Measurements from ENCODE around the gene IZUMO1R. TPM values are rescaled to one million over a fixed set of nuclear protein-coding genes. Genes with fewer than 3 reads are reported as not detected.

The IZUMO1R gene
- total and polyA plus RNA-seq, 2 of the 4 experiments (the other 2 are of a cell fraction), result not detected

DNA sequence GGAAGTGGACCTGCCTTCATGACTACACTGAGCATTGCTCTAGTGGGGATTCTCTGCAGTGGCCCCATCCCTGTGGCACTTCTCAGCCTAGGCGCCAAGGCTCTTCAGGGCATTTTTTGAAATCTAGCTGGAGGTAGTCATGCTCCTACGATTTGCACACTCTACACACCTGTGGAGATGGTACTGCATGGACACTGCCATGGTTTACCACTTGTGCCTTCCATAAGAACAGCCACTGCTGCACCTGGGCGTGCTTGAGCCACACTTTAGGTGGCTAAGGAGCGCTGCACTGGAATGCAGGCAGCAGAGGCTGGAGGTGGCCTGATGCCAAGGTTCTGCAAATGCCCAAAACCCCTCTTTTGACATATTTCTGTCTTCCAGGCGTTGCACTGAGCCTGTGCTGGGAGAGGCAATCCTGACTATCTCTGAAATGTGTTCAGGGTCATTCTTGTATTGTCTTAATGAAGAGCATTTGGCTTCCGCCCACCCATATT is 24.3 kb downstream of the IZUMO1R start:
- no peaks in the 10 kb centered on the region for H3K9me3 ChIP-seq (ENCODE audit: control insufficient read depth, insufficient read depth, low read length)
- H2BK5ac ChIP-seq (ENCODE audit: low read depth, low read length, poor library complexity, severe bottlenecking), result no peak overlapping the region
- in situ Hi-C loops (cut with MboI; ENCODE audit: low sequenced_read_pairs) (no loop called here), dilution Hi-C loops (cut with HindIII; ENCODE audit: low sequenced_read_pairs, unreplicated experiment) (no loop called here), intact Hi-C loops (cut with micrococcal nuclease) (loop anchor here (10.0 kb wide), 1 partner anchor 166 kb away; the partner anchor contains the start of genes ANKRD49 and MRE11)
- no peaks in the 10 kb centered on the region for H3K36me3 ChIP-seq (ENCODE audit: control insufficient read depth, insufficient read depth, low read length)
- H3K4me2 ChIP-seq (ENCODE audit: low read depth, low read length), result no peak overlapping the region
- H2AFZ ChIP-seq (replicated peaks; ENCODE audit: low read length, poor library complexity), result no peak overlapping the region
- DNase-seq (no peak), ATAC-seq (ENCODE audit: low read depth) (no peak)
- TF ChIP-seq MAZ (IDR thresholded peaks at IDR 0.05; ENCODE audit: borderline replicate concordance, low read depth, low read length) (no peak), RAD21 (IDR thresholded peaks at IDR 0.05; ENCODE audit: low read length) (no peak), BHLHE40 (IDR thresholded peaks at IDR 0.05; ENCODE audit: low read depth, low read length) (no peak), CEBPB (IDR thresholded peaks at IDR 0.05; ENCODE audit: low read depth, low read length) (no peak), POLR2A (IDR thresholded peaks at IDR 0.05; ENCODE audit: low read depth, low read length) (no peak), MAFK (IDR thresholded peaks at IDR 0.05; ENCODE audit: low read depth, low read length) (no peak)
- TF ChIP-seq, protein P1, sequence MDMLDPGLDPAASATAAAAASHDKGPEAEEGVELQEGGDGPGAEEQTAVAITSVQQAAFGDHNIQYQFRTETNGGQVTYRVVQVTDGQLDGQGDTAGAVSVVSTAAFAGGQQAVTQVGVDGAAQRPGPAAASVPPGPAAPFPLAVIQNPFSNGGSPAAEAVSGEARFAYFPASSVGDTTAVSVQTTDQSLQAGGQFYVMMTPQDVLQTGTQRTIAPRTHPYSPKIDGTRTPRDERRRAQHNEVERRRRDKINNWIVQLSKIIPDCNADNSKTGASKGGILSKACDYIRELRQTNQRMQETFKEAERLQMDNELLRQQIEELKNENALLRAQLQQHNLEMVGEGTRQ (IDR thresholded peaks at IDR 0.05; ENCODE audit: low read depth, low read length), result no peak
- TF ChIP-seq, protein P2, sequence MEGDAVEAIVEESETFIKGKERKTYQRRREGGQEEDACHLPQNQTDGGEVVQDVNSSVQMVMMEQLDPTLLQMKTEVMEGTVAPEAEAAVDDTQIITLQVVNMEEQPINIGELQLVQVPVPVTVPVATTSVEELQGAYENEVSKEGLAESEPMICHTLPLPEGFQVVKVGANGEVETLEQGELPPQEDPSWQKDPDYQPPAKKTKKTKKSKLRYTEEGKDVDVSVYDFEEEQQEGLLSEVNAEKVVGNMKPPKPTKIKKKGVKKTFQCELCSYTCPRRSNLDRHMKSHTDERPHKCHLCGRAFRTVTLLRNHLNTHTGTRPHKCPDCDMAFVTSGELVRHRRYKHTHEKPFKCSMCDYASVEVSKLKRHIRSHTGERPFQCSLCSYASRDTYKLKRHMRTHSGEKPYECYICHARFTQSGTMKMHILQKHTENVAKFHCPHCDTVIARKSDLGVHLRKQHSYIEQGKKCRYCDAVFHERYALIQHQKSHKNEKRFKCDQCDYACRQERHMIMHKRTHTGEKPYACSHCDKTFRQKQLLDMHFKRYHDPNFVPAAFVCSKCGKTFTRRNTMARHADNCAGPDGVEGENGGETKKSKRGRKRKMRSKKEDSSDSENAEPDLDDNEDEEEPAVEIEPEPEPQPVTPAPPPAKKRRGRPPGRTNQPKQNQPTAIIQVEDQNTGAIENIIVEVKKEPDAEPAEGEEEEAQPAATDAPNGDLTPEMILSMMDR (conservative IDR thresholded peaks at IDR 0.05; ENCODE audit: low read depth, low read length), result no peak
- no peak overlapping the region for H2AK9ac ChIP-seq (replicated peaks; ENCODE audit: low read depth, low read length, poor library complexity)
- no peaks in the 10 kb centered on the region for H3K4me1 ChIP-seq (ENCODE audit: control insufficient read depth, insufficient read depth, low read length)
- H3K56ac ChIP-seq (ENCODE audit: extremely low read depth, insufficient read depth, low read length), result no peak overlapping the region
- no peak overlapping the region for H2BK20ac ChIP-seq (ENCODE audit: low read depth, low read length)
- no peaks in the 10 kb centered on the region for H3K79me1 ChIP-seq (ENCODE audit: low read depth in 1 of 2, low read length in 2 of 2)
- ChIA-PET POLR2A (ENCODE audit: unreplicated experiment) (no interaction called here), CTCF (no interaction called here)
- no peak overlapping the region for H4K91ac ChIP-seq (ENCODE audit: insufficient read depth, low read depth, low read length)
- no peak overlapping the region for H4K5ac ChIP-seq (ENCODE audit: low read depth, low read length)
- no peak overlapping the region for H3K9ac ChIP-seq (ENCODE audit: low read depth, low read length)
- no peak overlapping the region for H3K27ac ChIP-seq (ENCODE audit: insufficient read depth, low read length)
- no peak overlapping the region for H4K8ac ChIP-seq (ENCODE audit: low read depth in 2 of 2, low read length in 2 of 2)
- no peaks in the 10 kb centered on the region for H4K20me1 ChIP-seq (ENCODE audit: insufficient read depth, low read length)
- H3K23ac ChIP-seq (ENCODE audit: low read depth, low read length), result no peak overlapping the region
- H3K9me1 ChIP-seq (ENCODE audit: insufficient read depth, low read length), result no peaks in the 10 kb centered on the region
- H2AK5ac ChIP-seq (ENCODE audit: low read depth, low read length), result no peak overlapping the region
- H3K4me3 ChIP-seq (ENCODE audit: insufficient read depth, low read depth, low read length), result no peak overlapping the region
- WGBS, 2 experiments (ENCODE audit: extremely low coverage in 2 of 2, insufficient read length in 1 of 2), result 80% methylated on average over 1 of the region's 6 CpGs; no CpG with 5 or more reads in 1 of the 2 experiments
- H3K27me3 ChIP-seq (ENCODE audit: control insufficient read depth, insufficient read depth, low read length), result peaks cover 3% of the 10 kb centered on the region
- no TSS peak for BruUV-seq (replicated peaks)
- H2BK15ac ChIP-seq (ENCODE audit: low read depth, low read length), result no peak overlapping the region
- H3K4ac ChIP-seq (ENCODE audit: low read depth, low read length), result no peak overlapping the region
- H3K14ac ChIP-seq (replicated peaks; ENCODE audit: low read depth, low read length), result no peak overlapping the region
- no peak overlapping the region for H2BK120ac ChIP-seq (ENCODE audit: low read depth, low read length)
- H3K18ac ChIP-seq (ENCODE audit: low read depth, low read length), result no peak overlapping the region

Data from IMR-90 (cell line).